Measurements from ENCODE around the gene SASS6. TPM values are rescaled to one million over a fixed set of nuclear protein-coding genes. Genes with fewer than 3 reads are reported as not detected.

The SASS6 gene
- total RNA-seq, 2 donors from 2014 or later: 1.6 to 2.1 TPM

DNA sequence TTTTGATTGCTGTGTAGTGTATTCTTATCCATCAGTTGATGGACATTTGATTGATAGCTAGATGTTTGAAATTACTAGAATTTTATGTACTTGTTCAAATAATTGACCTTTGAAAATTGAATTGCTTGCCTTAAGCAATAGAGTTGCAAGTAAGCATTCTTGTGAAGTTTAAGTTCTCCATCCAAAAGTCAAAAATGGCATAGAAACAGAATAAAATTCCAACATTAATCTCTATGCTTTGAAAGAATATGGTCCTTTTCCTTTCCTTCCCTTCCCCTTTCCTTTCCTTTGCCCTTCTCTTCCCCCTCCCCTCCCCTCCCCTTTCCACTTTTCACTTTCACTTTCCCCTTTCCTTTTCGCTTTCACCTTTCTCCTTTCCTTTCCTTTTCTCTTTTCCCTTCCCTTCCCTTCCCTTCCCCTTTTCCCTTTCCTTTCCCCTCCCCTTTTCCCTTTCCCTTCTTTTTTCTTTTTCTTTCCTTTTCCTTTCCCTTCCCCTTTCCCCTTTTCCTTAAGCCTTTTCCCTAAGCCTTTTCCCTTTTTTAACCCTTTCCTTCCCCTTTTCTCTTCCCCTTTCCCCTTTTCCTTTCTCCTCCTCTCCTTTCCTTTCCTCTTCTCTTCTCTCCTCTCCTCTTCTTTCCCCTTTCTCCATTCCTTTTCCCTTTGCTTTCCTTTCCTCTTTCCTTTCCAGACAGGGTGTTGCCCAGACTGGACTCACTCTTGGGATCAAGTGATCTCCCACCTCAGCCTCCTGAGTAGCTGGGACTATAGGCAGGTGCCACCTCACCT, 67.4 kb downstream of the SASS6 start:
- H3K27ac ChIP-seq: no peak overlapping the region

DNA sequence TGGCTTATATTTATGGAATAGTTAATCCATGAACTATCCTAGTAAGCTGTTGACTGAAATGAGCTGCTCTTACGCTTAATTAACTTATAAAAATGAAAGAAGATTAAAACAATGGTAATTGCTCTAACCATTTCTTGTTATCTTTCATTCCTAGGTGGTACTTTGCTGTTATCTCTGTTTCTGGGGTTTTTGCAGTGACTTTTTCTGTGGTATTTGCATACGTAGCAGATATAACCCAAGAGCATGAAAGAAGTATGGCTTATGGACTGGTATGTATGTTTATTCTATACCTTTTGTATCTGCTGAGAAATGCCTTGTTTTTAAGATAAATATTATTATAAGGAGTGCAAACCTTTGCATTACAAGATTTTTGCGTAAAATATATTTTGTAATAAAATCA, 71.0 kb downstream of the SASS6 start:
- ATAC-seq (no peak), DNase-seq (no peak)
- no peak overlapping the region for H3K27ac ChIP-seq
- no peaks in the 10 kb centered on the region for H3K9me3 ChIP-seq
- 96% methylated on average over 3 of the region's 3 CpGs for WGBS, 2 donors
- H3K4me3 ChIP-seq: no peak overlapping the region
- no peaks in the 10 kb centered on the region for H3K27me3 ChIP-seq
- intact Hi-C loops (cut with DNase I): no loop called here
- TF ChIP-seq, protein P1, sequence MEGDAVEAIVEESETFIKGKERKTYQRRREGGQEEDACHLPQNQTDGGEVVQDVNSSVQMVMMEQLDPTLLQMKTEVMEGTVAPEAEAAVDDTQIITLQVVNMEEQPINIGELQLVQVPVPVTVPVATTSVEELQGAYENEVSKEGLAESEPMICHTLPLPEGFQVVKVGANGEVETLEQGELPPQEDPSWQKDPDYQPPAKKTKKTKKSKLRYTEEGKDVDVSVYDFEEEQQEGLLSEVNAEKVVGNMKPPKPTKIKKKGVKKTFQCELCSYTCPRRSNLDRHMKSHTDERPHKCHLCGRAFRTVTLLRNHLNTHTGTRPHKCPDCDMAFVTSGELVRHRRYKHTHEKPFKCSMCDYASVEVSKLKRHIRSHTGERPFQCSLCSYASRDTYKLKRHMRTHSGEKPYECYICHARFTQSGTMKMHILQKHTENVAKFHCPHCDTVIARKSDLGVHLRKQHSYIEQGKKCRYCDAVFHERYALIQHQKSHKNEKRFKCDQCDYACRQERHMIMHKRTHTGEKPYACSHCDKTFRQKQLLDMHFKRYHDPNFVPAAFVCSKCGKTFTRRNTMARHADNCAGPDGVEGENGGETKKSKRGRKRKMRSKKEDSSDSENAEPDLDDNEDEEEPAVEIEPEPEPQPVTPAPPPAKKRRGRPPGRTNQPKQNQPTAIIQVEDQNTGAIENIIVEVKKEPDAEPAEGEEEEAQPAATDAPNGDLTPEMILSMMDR (IDR thresholded peaks at IDR 0.05): no peak
- TF ChIP-seq POLR2A (IDR thresholded peaks at IDR 0.05): no peak
- peaks cover 11 to 16% of the 10 kb centered on the region in 2 donors for H3K36me3 ChIP-seq (replicated peaks in 1 of 2; ENCODE audit: insufficient read depth in 1 of 2, low read depth in 2 of 2)
- H3K4me1 ChIP-seq: no peaks in the 10 kb centered on the region

More for the DNA sequence above, 67.4 kb downstream of the SASS6 start:
- intact Hi-C loops (cut with DNase I): no loop called here
- Histone ChIP-seq H3K4me3 (no peak overlapping the region), H3K4me1 (no peaks in the 10 kb centered on the region), H3K9me3 (no peaks in the 10 kb centered on the region), H3K27me3 (no peaks in the 10 kb centered on the region), H3K36me3 (replicated peaks in 1 of 2; ENCODE audit: insufficient read depth in 1 of 2, low read depth in 2 of 2) (peaks cover 10 to 25% of the 10 kb centered on the region in 2 donors)
- ATAC-seq (no peak), DNase-seq (no peak)
- no peak for TF ChIP-seq POLR2A (IDR thresholded peaks at IDR 0.05)
- TF ChIP-seq, protein P1 (IDR thresholded peaks at IDR 0.05): no peak
- 82 to 96% methylated on average over 1 of the region's 1 CpG for WGBS, 2 donors

GRCh38 chr1:100053727-100054126, 79.0 kb downstream of the SASS6 start:
- intact Hi-C loops (cut with DNase I): no loop called here
- TF ChIP-seq POLR2A (IDR thresholded peaks at IDR 0.05): no peak
- TF ChIP-seq, protein P1 (IDR thresholded peaks at IDR 0.05): no peak
- H3K9me3 ChIP-seq: no peaks in the 10 kb centered on the region
- no peak overlapping the region for H3K4me3 ChIP-seq
- 86 to 98% methylated on average over 4 of the region's 4 CpGs for WGBS, 2 donors
- H3K27me3 ChIP-seq: no peaks in the 10 kb centered on the region
- peaks cover 0 to 3% of the 10 kb centered on the region in 2 donors for H3K36me3 ChIP-seq (replicated peaks in 1 of 2; ENCODE audit: insufficient read depth in 1 of 2, low read depth in 2 of 2)
- ATAC-seq (no peak), DNase-seq (no peak)
- peaks cover 16% of the 10 kb centered on the region for H3K4me1 ChIP-seq
- H3K27ac ChIP-seq: no peak overlapping the region

DNA sequence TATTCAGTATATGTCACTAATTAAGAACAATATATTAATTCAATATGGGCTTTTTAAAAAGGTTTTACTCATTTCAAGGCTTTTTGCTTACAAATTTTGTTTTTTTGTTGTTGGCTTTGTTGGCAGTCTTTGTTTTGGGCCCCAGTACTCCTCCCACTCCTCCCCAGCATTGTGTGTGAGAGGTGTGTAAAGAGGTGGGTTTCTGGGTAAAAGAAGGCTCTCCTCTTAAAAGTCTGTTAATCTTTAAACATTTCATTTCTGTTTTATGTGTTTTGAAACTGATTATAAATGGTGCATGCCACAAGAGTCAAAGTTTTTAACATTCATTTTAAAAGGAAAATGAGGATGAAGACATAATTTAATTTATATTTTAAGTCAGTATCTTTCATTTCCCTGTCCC, 79.6 kb downstream of the SASS6 start:
- no peak for DNase-seq
- intact Hi-C loops (cut with DNase I): no loop called here
- no peak for ATAC-seq
- Histone ChIP-seq H3K27ac (no peak overlapping the region), H3K27me3 (no peaks in the 10 kb centered on the region), H3K4me3 (no peak overlapping the region), H3K36me3 (replicated peaks in 1 of 2; ENCODE audit: insufficient read depth in 1 of 2, low read depth in 2 of 2) (peaks cover 0 to 3% of the 10 kb centered on the region in 2 donors), H3K9me3 (no peaks in the 10 kb centered on the region), H3K4me1 (peaks cover 22% of the 10 kb centered on the region)
- TF ChIP-seq, protein P1 (IDR thresholded peaks at IDR 0.05): no peak
- TF ChIP-seq POLR2A (IDR thresholded peaks at IDR 0.05): no peak

- Histone ChIP-seq H3K9me3 (no peaks in the 10 kb centered on the region), H3K36me3 (replicated peaks in 1 of 2; ENCODE audit: insufficient read depth in 1 of 2, low read depth in 2 of 2) (no peaks in the 10 kb centered on the region), H3K4me1 (peaks cover 29% of the 10 kb centered on the region), H3K27me3 (no peaks in the 10 kb centered on the region), H3K4me3 (no peak overlapping the region), H3K27ac (no peak overlapping the region)
- no peak for DNase-seq
- TF ChIP-seq POLR2A (IDR thresholded peaks at IDR 0.05): no peak
- TF ChIP-seq, protein P1 (IDR thresholded peaks at IDR 0.05): no peak
- ATAC-seq: no peak
- intact Hi-C loops (cut with DNase I): no loop called here
- WGBS, 2 donors: 48 to 64% methylated on average over 1 of the region's 1 CpG
These were observed 80.8 kb downstream of the SASS6 start for GRCh38 chr1:100051893-100052292.
